HG02642 (cell line): ENCODE results near the gene TMCC2.
"Not testable (repeated sequence)": the region's sequence is repeated elsewhere in the genome, so short reads cannot be mapped to it uniquely, and the experiment has no call there.

Experiments
- ATAC-seq: cut with Tn5 transposase; IDR thresholded peaks from one replicate; pipeline ENCODE4 v1.9.1; 2021; ENCODE audit warnings: mild to moderate bottlenecking; ENCODE audit not compliant: unreplicated experiment, poor library complexity

TMCC2 gene

DNA sequence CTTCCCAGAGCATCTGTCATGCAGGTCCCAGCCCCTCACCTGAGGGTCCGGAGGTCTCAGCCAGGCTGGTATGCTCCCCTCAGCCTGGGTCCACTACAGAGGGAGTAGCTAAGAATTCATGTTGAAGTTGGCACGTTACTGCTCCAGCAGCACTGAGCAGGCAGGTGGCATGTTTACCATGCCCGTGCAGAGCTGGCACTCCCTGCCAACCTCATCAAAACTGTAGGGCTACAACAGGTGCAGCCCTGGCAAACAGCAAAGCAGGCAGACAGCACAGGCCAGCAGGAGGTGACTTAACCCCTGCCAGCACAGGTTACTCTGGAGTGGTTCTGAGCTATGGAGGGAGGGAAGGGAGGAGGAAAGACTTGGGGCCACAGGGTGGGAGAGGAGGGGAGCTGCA lies 47.4 kb downstream of the TMCC2 start:
- ATAC-seq: no peak

DNA sequence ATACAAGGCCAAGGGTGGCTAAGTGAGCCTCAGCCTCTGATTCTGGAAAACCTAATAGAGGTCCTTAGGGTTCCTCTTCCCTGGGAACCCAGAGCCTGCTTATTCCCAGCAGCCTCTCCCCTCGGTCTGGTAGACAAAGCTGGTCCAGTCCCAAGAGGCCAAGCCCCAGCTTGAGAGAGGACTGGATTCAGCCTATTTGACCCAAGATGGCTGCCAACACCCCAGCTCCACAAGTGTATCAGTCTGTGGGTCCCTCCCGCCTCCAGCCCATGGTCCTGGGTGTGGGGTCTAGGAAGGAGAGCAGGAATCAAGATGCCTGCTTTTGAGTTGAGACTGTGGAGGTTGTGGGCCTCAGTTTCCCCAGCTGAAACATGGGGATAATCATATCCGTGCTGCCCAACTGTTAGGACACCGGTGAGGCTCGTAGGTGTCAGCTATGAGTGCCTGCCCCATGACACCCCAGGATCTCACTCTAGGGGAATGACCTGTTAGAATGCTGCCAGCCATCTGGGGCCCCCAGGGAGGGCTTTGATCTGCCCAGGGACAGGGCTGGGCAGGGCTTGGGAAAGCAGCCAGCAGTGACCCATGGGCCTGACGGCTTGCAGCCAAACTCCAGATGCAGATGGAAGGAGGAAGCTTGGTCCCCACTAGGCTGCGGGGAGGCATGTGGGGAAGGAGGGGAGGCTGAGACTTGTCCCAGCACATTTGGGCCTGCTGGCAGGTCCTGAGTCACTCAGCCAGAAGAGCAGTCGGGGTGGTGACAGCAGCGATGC lies 48.4 kb downstream of the TMCC2 start:
- ATAC-seq: no peak

DNA sequence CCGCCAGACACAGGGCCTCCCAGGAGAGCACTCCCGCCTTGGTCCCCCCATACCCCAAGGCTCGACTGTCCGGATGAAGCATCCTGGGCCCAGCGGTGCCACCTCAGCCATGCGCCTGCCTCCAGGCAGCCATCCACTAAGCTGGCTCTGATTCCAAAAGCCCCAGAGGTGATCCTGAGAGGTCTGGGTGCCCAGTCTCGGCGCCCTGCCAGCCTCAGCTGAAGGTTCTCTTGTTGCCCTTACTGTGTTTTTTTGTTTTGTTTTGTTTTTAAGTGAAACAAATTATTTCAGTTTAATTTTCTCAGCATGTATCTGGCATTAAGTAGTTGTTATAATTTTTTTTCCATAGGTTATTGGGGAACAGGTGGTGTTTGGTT lies 48.9 kb downstream of the TMCC2 start:
- no peak for ATAC-seq

DNA sequence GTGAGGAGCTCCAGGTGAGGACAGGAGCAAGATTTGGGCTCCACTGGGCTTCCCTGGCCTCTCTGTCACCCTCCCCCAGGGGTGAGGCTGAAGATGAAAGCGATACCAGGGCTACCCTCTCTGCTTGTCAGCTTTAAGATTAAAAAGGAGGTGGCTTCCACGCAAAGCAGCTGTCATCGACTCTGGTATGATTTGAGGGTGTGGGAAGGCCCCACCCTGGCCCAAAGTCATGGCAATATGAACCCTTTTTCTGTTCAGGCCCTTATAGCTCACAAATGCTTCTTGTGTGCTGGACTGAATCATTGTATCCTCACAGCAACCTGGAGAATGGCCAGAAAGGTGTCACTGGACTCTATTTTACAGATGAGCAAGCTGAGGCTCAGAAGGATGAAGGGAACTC lies 52.2 kb downstream of the TMCC2 start:
- peak; percentile 57 for ATAC-seq

DNA sequence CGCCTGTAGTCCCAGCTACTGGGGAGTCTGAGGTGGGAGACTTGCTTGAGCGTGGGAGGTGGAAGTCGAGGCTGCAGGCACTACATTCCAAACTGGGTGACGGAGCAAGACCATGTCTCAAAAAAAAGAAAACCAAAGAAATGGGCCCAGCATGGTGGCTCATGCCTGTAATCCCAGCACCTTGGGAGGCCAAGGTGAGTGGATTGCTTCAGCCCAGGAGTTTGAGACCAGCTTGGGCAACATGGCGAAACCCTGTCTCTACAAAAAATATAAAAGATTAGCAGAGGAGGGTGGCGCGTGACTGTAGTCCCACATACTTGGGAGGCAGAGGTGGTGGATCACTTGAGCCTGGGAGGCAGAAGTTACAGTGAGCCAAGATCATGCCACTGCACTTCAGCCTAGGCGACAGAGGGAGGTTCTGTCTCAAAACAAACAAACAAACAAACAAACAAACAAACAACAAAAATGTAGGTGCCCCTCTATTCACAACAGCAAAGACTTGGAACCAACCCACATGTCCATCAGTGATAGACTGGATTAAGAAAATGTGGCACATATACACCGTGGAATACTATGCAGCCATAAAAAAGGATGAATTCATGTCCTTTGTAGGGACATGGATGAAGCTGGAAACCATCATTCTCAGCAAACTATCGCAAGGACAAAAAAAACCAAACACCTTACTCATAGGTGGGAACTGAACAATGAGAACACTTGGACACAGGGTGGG lies 53.1 kb downstream of the TMCC2 start:
- ATAC-seq: not testable (repeated sequence)

DNA sequence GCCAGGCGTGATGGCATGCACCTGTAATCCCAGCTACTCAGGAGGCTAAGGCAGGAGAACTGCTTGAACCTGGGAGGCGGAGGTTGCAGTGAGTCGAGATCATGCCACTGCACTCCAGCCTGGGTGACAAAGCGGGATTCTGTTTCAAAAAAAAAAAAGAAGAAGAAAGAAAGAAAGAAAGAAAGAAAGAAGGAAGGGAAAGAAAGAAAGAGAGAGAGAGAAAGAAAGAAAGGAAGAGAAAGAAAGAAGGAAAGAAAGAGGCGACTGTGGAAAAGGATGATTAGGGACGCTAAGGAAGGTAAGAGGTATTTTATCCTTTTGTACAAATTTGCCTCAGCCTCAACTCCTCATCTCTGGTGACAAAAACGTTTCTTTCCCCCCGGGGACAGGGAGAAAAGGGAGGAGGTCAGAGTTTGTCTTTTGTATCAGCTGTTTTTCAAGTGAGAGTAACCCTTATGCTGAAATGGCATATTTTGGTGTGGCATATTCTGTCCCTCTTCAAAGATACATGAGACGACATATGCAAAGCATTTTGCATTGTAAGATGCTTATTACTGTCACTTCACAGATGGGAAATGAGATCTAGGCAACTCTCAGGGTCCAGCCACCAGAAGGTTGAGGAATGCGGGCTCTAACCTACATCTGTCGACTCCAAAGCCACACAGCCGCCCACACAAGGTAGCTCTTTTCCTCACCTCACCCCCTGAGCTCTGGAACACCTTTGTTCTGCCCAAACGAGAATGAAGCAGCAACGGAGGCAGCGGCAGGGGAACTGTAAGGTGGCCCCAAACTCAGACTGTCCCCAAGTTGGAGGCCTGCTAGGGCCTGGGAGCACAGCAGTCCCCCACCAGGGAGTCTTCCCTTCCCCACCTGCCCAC lies 55.8 kb downstream of the TMCC2 start:
- no peak for ATAC-seq

DNA sequence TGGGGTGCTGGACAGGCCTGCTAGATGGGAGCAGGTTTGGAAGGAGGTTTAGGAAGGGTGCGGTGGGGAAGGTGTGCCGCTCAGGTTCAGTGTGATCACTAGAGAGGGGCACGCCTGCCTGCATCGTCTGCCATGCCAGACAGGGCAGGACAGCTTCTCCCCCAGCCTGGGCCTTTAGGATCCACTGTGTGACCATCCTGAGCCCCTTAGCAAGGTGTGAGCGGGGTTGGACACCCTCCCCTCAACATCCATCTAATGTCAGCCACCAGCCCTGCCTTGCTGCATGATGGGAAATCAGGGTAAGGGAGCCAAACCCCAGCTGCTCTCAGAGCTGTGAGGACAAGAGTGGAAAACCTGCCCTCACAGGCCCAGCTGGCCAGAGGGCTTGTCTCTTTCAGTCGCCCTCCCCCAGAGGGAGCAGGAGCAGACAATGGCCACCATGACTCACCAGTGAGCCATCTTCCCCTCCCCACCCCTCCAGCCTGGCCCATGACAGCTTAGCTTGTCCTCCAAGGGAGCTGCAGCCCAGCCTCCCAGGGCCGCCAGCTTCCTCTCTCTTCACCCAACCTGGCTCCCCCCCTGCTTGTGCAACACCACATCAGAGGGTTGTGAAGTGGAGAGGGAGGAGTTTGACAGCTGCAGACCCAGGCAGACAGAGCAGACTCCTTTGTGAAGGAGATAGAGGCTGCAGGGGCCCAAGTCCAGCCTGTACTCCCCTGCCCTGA lies 56.8 kb downstream of the TMCC2 start:
- ATAC-seq: no peak

DNA sequence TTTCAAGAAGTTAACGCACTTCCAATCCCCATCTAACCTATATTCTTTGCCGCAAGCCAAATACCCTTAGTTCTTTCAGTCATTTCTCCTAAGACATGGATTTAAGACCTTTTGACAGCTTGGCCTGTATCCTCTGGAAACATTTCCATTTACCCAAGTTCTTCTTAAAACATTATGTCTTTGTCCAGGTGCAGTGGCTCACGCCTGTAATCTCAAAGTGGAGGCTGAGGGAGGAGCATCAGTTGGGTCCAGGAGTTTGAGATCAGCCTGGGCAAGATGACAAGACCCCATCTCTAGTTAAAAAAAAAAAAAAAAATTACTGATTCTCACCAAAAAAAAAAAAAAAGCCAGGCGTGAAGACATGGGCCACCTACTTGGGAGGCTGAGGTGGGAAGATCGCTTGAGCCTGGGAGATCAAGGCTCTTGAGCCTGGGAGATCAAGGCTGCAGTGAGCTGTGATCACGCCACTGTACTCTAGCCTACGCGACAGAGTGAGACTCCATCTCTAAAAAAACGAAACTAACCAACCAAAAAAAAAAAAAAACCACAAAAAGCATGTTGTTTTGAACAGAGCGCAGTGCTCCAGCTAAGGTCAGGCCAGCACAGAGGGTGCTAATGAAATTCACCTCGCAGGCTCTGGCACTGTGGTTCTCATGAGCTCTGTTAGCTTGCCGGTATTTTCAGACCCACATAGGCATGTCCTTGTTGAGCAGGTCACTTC lies 57.8 kb downstream of the TMCC2 start:
- peak; percentile 32 for ATAC-seq

DNA sequence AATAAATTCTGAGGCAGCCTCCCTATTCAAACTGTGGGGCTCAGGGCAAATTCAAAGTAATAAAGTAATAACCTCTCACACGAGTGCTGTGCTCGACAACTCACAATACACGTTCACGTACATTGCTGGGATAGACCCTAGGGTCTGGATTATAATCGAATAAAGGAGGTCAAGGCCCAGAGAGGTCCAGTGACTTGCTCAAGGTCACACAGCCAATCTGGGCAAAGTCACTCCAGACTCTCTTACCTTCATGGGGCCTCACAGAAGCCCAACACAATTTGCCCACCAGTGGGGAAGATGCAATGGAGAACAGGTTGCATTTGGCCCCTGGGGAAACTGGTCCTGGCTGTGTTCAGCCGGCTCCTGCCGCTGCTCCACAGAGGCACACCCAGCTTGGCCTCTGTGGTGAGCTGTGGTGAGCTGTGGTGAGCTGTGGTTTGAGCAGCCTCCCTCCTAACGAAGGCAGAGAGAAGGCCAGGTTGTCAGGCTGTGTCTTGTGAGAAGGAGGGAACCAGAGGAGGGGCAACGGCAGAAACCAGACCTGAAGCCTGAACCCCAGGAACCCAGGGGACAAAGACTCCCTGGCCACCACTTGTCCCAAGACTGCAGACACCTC lies 58.7 kb downstream of the TMCC2 start:
- ATAC-seq: peak; percentile 35

DNA sequence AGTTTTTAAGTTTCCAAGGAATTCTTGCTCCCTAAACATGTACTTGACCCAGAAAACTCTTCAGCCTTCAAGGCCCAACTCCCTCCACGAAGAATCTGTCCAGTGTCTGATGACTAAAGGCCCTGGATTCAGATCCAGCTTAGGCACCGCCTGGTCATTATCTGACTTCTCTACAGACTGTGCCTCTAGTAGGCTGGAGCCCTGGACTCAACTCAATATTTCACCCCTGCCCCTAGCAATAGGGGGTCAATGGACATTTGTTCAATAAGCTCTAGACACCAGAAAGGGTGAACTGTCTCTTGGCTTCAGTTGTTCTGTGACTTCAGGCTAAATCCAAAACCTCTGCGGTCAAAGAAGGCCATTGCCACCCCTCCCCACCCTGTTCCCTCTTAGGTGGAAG lies 59.3 kb downstream of the TMCC2 start:
- no peak for ATAC-seq

DNA sequence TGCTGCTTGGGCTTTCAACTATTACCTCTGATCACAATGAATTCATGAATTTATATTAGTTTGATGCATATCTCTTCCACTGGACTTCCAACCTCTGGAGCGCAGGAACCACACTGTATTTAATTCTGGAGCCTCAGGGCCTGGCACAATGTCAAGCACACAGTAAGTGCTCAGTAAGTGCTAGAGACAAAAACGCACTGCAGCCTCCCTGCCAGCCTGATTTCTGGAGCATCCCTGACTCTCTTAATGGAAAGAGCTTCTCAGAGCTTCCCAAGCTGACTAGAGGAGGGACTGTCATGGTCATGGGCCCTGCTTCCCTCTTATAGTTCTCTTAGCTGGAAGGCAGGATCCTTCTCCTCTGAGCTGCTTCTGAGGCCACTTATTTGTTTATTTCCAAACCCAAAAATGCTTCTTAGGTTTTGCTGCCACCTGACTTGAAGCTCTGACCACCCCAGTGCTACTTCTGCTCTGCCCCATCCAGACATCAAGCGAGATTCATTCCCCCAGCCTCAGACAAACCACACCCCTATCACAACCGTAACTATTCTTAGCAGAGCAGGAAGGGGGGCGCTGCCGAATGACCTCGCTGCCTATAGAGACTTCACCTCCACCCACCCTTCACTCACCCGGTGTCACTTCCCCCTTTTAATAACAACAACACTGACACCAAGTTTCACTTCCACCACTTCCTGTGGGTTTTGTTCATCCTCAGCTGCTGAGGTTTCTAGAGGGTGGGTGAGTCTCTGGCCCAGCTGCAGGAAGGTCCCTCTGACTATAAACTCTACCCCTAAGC lies 60.2 kb downstream of the TMCC2 start:
- ATAC-seq: peak; percentile 81

DNA sequence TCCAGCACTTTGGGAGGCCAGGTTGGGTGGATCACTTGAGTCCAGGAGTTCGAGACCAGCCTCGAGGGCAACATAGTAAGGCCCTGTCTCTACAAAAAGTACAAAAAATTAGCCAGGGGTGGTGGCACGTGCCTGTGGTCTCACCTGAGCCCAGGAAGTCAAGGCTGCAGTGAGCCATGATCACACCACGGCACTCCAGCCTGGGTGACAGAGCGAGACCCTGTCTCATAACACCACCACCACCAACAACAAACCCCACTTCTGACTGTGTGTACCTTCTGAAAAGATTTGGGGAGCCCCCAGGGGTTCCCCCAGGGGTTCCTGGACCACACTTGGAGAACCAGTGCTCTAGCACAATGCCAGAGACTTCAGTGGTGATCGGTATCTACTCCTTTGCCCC lies 63.9 kb downstream of the TMCC2 start:
- ATAC-seq: no peak

DNA sequence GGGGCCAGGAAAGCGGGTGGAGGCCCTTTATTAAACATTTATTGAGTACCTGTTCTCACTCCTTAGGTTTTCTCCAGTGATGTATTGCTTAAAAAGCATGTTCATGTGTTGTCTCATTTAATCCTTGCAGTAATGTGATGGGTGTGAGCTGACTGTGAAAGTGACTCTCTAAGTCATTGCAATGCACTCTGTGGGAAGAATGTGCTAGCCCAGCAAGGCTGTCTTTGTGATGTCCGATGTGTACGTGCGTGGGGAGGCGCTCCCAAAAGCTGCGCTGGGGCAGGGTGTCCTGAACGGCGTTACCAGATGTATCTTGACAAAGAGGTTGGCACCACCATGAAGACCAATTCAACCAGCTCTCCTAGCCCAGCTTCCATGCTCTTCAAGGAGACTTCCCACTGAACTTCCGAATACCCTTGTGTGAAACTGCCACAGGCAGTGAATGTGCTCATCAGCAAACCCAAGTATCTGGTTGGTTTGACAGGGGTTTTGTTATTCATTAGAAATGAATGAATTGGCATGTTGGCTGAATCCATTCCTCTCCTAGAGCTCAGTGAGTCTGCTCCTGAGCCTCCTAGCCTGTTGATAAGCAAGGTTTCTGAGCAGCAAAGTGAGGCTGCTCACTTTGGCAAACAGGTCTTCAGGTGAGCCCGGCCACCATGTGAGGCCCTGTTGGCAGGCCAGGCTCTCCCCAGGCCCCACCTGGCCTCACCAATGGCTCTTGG lies 65.8 kb downstream of the TMCC2 start:
- ATAC-seq: no peak

DNA sequence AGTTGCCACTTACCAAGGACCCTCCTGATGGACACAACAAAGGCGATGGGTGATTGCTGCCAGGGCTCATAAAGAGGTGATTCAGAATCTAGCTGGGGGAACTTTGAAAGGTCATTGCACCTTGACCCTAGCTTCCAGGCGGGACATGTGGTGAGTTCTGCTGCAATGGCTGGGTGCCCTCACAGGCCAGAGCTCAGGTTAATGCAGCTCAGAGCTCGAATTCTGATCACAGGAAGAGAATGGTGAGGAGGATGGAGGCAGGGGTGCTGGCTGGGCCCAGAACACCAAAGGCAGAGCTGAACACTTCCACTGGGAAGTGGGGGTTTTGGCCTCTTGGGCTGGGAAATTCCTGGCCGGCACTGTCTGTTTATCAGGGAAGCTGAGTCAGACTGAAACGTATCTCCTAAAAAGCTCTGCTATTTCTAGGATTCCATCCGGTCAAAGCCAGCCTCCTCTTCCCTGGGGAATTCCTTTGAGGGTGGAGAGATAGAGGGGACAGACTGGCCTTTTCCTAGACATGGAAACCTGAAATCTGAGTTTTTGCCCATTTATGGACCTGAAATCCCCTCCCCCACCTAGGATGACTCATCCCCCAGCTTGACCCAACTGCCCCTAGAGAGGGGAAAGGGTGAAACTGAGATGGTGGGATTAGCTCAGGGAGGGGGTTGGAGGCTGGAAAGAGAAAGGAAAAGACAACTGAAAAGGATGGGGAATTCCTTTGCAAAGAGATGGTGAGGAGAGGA lies 66.6 kb downstream of the TMCC2 start:
- ATAC-seq: no peak

DNA sequence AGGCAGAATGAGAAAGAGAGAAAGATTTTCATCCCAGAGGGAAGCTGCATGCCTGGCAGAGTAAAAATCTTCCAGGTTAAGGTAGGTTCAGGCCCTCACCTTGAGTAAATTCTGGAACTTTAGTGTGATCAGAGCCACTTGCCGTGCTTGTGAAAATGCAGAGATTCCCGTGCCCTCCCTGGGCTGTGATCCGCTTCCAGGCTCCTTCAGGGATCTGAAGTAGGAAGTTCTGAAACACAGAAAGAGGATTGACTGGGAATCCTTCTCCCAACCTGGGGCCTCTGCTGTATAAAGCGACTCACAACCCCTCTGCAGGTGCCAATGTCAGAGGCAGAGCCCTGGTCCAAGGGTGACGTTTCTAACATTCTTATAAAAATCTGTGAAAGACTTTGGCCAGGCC lies 67.2 kb downstream of the TMCC2 start:
- no peak for ATAC-seq

DNA sequence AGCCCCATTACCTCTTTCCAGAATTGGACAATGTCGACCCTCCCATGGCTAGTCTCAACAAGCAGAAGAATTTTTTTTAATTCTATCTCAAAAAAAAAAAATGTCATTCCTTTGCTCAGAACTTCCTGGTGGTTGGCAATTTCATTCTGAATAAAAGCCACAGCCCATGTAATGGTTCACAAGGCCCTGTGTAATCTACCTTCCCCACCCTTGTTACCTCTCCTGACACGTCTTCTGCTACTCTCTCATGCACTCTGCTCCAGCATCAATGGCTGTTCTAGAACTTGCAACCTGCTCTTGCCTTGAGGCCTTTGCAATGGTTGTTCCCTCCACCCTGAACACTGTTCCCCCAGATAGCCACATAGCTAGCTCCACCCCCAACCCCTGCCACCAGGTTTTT lies 68.4 kb downstream of the TMCC2 start:
- ATAC-seq: no peak

DNA sequence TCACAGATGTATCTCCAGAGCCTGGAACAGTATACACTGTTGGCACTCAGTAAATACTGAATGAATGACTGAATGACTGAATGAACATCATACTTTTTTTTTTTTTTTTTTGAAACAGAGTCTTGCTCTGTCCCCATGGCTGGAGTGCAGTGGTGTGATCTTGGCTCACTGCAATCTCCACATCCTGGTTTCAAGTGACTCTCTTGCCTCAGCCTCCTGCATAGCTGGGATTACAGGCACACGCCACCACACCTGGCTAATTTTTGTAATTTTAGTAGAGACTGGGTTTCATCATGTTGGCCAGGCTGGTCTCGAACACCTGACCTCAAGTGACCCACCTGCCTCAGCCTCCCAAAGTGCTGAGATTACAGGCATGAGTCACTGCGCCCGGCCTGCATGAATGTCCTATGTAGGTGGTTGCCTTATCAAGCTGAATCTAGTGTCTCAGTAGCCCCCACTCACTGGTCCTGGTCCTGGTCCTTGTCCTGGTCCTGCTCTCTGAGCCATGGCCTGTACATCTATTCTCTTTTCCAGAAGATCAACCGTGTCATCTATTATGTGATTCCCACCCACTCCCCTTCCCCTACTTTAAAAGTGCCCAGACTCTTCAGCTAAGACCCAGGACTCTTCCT lies 69.9 kb downstream of the TMCC2 start:
- ATAC-seq: not testable (repeated sequence)
